Endothelial cell of umbilical vein (primary cell): ENCODE results near the gene ZNF560. TPM values are rescaled to one million over a fixed set of nuclear protein-coding genes. Genes with fewer than 3 reads are reported as not detected.

ENCODE experiments used
- BruUV-seq: library from RNA; stranded (reverse); fragments of 400-500 nt; replicated peaks from 2 replicates; lab custom pipeline; 2021; lab: Mats Ljungman, UMichigan
- CTCF ChIA-PET: fragments of 300-600, 350-600 bp; sonication (Branson Sonifier 250); formaldehyde crosslinking; loops from one replicate; lab custom pipeline; 2021; ENCODE audit warnings: antibody characterized with exemption, inconsistent platforms; lab: Charles Lee
- POLR2A ChIA-PET: fragments of 300-600, 350-600 bp; sonication (Branson Sonifier 250); formaldehyde crosslinking; loops from one replicate; lab custom pipeline; 2021; ENCODE audit warnings: antibody characterized with exemption, inconsistent platforms; lab: Charles Lee
- DNase-seq: peaks from one replicate; pipeline ENCODE4 v3.0.0-alpha.2; 2011; ENCODE audit warnings: low read depth, low spot score
- FAIRE-seq: peaks from 2 replicates; lab custom pipeline; 2011; peaks lifted over from hg19 to GRCh38; lab: Jason Lieb, UNC
- H2AFZ ChIP-seq: 2 replicates; pipeline ENCODE4 v1.6.0; 2012; ENCODE audit warnings: low read depth, low read length, control low read depth, inconsistent platforms
- H3K27ac ChIP-seq: 2 replicates; pipeline ENCODE4 v1.5.1; 2011; ENCODE audit warnings: low read depth, mild to moderate bottlenecking, control low read depth, low read length, moderate library complexity; ENCODE audit not compliant: insufficient read depth
- H3K27me3 ChIP-seq, 2 experiments: 2 replicates each; pipeline versions ENCODE4 v1.6.0 to v1.6.1; 2011; ENCODE audit warnings: low read length in 2 of 2, mixed read lengths in 1 of 2; ENCODE audit not compliant: control insufficient read depth in 2 of 2, insufficient read depth in 2 of 2
- H3K36me3 ChIP-seq, 2 experiments: 2 replicates in 1 of 2; 3 replicates in 1 of 2; pipeline ENCODE4 v1.5.1; 2011; ENCODE audit warnings: low read length in 2 of 2, mild to moderate bottlenecking in 1 of 2, moderate library complexity in 1 of 2; ENCODE audit not compliant: control insufficient read depth in 2 of 2, insufficient read depth in 2 of 2; ENCODE audit errors: extremely low read depth in 1 of 2
- H3K4me1 ChIP-seq: 3 replicates; pipeline ENCODE4 v1.5.1; 2011; ENCODE audit warnings: mild to moderate bottlenecking, low read length; ENCODE audit not compliant: control insufficient read depth, insufficient read depth; ENCODE audit errors: extremely low read depth
- H3K4me2 ChIP-seq: 2 replicates; pipeline ENCODE4 v1.6.1; 2011; ENCODE audit warnings: low read length, control low read depth, mixed read lengths; ENCODE audit not compliant: insufficient read depth
- H3K4me3 ChIP-seq, 3 experiments: fragments of 200-600 bp in 1 of 3; sonication (generic), shearing (Covaris generic) in 1 of 3; replicated peaks in 1 of 3; 2 replicates each; pipeline ENCODE4 v1.5.1; 2011 to 2016; ENCODE audit warnings: control low read depth in 3 of 3, low read length in 3 of 3, mild to moderate bottlenecking in 2 of 3, inconsistent platforms in 1 of 3, low read depth in 1 of 3, moderate library complexity in 1 of 3; ENCODE audit not compliant: insufficient read depth in 1 of 3
- H3K79me2 ChIP-seq: 2 replicates; pipeline ENCODE4 v1.6.0; 2012; ENCODE audit warnings: low read length, inconsistent platforms; ENCODE audit not compliant: control insufficient read depth, insufficient read depth
- H3K9ac ChIP-seq: replicated peaks from 2 replicates; pipeline ENCODE3; 2011; ENCODE audit warnings: low read length, control low read depth; ENCODE audit not compliant: insufficient read depth; ENCODE audit errors: extremely low read depth
- H3K9me1 ChIP-seq: replicated peaks from 3 replicates; pipeline ENCODE4 v1.6.0; 2011; ENCODE audit warnings: mild to moderate bottlenecking, low read length; ENCODE audit not compliant: control insufficient read depth, insufficient read depth; ENCODE audit errors: extremely low read depth
- H3K9me3 ChIP-seq: replicated peaks from 2 replicates; pipeline ENCODE4 v1.5.1; 2012; ENCODE audit warnings: low read length, inconsistent platforms; ENCODE audit not compliant: control insufficient read depth, insufficient read depth
- H4K20me1 ChIP-seq: replicated peaks from 2 replicates; pipeline ENCODE3; 2011; ENCODE audit warnings: mild to moderate bottlenecking, low read length; ENCODE audit not compliant: control insufficient read depth, insufficient read depth; ENCODE audit errors: extremely low read depth
- EZH2 ChIP-seq: IDR thresholded peaks from 2 replicates; pipeline ENCODE4 v1.6.1; 2012; ENCODE audit warnings: borderline replicate concordance, low read depth, mild to moderate bottlenecking, moderate library complexity, low read length, inconsistent platforms; ENCODE audit not compliant: severe bottlenecking
- FOS ChIP-seq: IDR thresholded peaks from 2 replicates; pipeline ENCODE4 v1.6.1; 2011; ENCODE audit warnings: mild to moderate bottlenecking, low read length, moderate library complexity, borderline replicate concordance; ENCODE audit not compliant: insufficient read depth
- GATA2 ChIP-seq: IDR thresholded peaks from 2 replicates; pipeline ENCODE4 v1.7.0; 2011; ENCODE audit warnings: low read depth, mild to moderate bottlenecking, moderate library complexity, mixed read lengths, low read length; ENCODE audit not compliant: insufficient read length, insufficient read depth
- JUN ChIP-seq: IDR thresholded peaks from 2 replicates; pipeline ENCODE4 v1.6.1; 2011; ENCODE audit warnings: borderline replicate concordance, low read depth; ENCODE audit not compliant: insufficient read length, insufficient read depth
- MYC ChIP-seq: IDR thresholded peaks from one replicate; pipeline ENCODE4 v1.6.1; 2011; ENCODE audit warnings: mild to moderate bottlenecking, low read depth, low read length
- POLR2A ChIP-seq: IDR thresholded peaks from 2 replicates; pipeline ENCODE4 v1.6.1; 2012; ENCODE audit warnings: low read depth, mild to moderate bottlenecking, control low read depth, low read length
- POLR2AphosphoS5 ChIP-seq: IDR thresholded peaks from 2 replicates; pipeline ENCODE4 v1.6.1; 2012; ENCODE audit warnings: low read depth, mild to moderate bottlenecking, control low read depth, low read length, moderate library complexity; ENCODE audit not compliant: insufficient read depth
- dilution Hi-C: fragments of 300-500 bp; cut with MboI; formaldehyde crosslinking; loops from one replicate; pipeline ENCODE4 v1.15.0; 2019; ENCODE audit warnings: low sequenced_read_pairs; ENCODE audit not compliant: extremely low pct_ligation_motif_present
- intact Hi-C: fragments of 100-400 bp; cut with micrococcal nuclease; formaldehyde crosslinking; loops from one replicate; pipeline ENCODE4 v1.10.0; 2022
- polyA plus RNA-seq, 4 experiments: library from polyadenylated mRNA; depleted of rRNA in 3 of 4; stranded (reverse) in 3 of 4; unstranded in 1 of 4; fragments of >200 nt; gene quantifications; 2 replicates each; pipeline versions ENCODE4 v1.2.1 to v1.2.3, GENCODE V29; 2011 to 2012; ENCODE audit warnings: missing spikeins in 1 of 4
- total RNA-seq: library from RNA; stranded (reverse); gene quantifications from 2 replicates; pipeline ENCODE4 v1.2.3, GENCODE V29; 2021
- TF ChIP-seq, protein P1 (sequence below): IDR thresholded peaks from 2 replicates; pipeline ENCODE4 v1.6.1; 2011; ENCODE audit not compliant: insufficient read depth, insufficient read length

ZNF560 gene
- total and polyA plus RNA-seq, 2 donors (not counting 3 experiments of a cell fraction or from before 2014, with no cell fraction given) = 0.06 TPM; not detected in 1

- no peaks in the 10 kb centered on the region for H3K27me3 ChIP-seq
- ChIA-PET POLR2A (no interaction called here), CTCF (no interaction called here)
- H3K9ac ChIP-seq = no peak overlapping the region
- H3K4me1 ChIP-seq = no peaks in the 10 kb centered on the region
- no peaks in the 10 kb centered on the region for H3K9me1 ChIP-seq
- peaks cover 2 to 14% of the 10 kb centered on the region in 2 experiments for H3K36me3 ChIP-seq
- no peaks in the 10 kb centered on the region for H3K9me3 ChIP-seq
- BruUV-seq = no TSS peak
- H3K79me2 ChIP-seq = no peaks in the 10 kb centered on the region
- no peak overlapping the region for H3K27ac ChIP-seq
- intact Hi-C loops (no loop called here), dilution Hi-C loops (no loop called here)
- H4K20me1 ChIP-seq = no peaks in the 10 kb centered on the region
- H3K4me3 ChIP-seq = no peak overlapping the region
- DNase-seq (no peak), FAIRE-seq (no peak)
- TF ChIP-seq FOS = no peak
- no peak for TF ChIP-seq EZH2
- TF ChIP-seq, protein P1, sequence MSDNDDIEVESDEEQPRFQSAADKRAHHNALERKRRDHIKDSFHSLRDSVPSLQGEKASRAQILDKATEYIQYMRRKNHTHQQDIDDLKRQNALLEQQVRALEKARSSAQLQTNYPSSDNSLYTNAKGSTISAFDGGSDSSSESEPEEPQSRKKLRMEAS = no peak
- no peak for TF ChIP-seq JUN
- no peak for TF ChIP-seq POLR2A
- TF ChIP-seq POLR2AphosphoS5 = no peak
- TF ChIP-seq MYC = no peak
- no peak for TF ChIP-seq GATA2
- no peak overlapping the region for H3K4me2 ChIP-seq
- H2AFZ ChIP-seq = no peak overlapping the region
These were observed 70.5 kb downstream of the ZNF560 start for GRCh38 chr19:9427941-9428340.

Other genes with a start within 250 kb of the ZNF560 start
- not detected in 2 replicates for gene OR7E24, start 247.7 kb downstream of the ZNF560 start, total RNA-seq
- not detected in 2 replicates for gene OR7E24, start 247.7 kb downstream of the ZNF560 start, polyA plus RNA-seq
- gene ZNF699, start 188.8 kb downstream of the ZNF560 start, total RNA-seq = 3.9 and 4.7 TPM in 2 replicates
- 0.48 and 0.59 TPM in 2 replicates for gene ZNF699, start 188.8 kb downstream of the ZNF560 start, polyA plus RNA-seq
- gene ZNF559, start 174.4 kb downstream of the ZNF560 start, total RNA-seq = 10.1 and 13.5 TPM in 2 replicates
- gene ZNF559, start 174.4 kb downstream of the ZNF560 start, polyA plus RNA-seq = 6.1 and 7.8 TPM in 2 replicates
- 0.42 and 0.69 TPM in 2 replicates for gene ZNF177, start 135.6 kb downstream of the ZNF560 start, total RNA-seq
- gene ZNF177, start 135.6 kb downstream of the ZNF560 start, polyA plus RNA-seq = 0.76 and 0.86 TPM in 2 replicates
- 16.7 and 17.0 TPM in 2 replicates for gene ZNF266, start 63.0 kb downstream of the ZNF560 start, total RNA-seq
- 11.8 and 16.7 TPM in 2 replicates for gene ZNF266, start 63.0 kb downstream of the ZNF560 start, polyA plus RNA-seq
- 14.6 and 16.1 TPM in 2 replicates for gene ZNF426, start 40.0 kb upstream of the ZNF560 start, total RNA-seq
- gene ZNF426, start 40.0 kb upstream of the ZNF560 start, polyA plus RNA-seq = 2.0 and 2.4 TPM in 2 replicates
- gene ZNF121, start 85.9 kb upstream of the ZNF560 start, total RNA-seq = 21.4 and 25.1 TPM in 2 replicates
- gene ZNF121, start 85.9 kb upstream of the ZNF560 start, polyA plus RNA-seq = 1.9 and 2.3 TPM in 2 replicates
- gene ZNF561, start 122.6 kb upstream of the ZNF560 start, total RNA-seq = 39.4 and 44.9 TPM in 2 replicates
- gene ZNF561, start 122.6 kb upstream of the ZNF560 start, polyA plus RNA-seq = 22.8 and 23.7 TPM in 2 replicates
- 22.3 and 27.0 TPM in 2 replicates for gene ZNF562, start 176.5 kb upstream of the ZNF560 start, total RNA-seq
- gene ZNF562, start 176.5 kb upstream of the ZNF560 start, polyA plus RNA-seq = 5.7 and 6.3 TPM in 2 replicates